CD14-positive monocyte (primary cell): Measurements from ENCODE around the gene SPG21. TPM values are rescaled to one million over a fixed set of nuclear protein-coding genes. Genes with fewer than 3 reads are reported as not detected.

Experiments used
- DNase-seq, 3 donors: peaks; one replicate each; pipeline ENCODE4 v3.0.0-alpha.2; 2011 to 2022
- H2AFZ ChIP-seq: 2 replicates; pipeline ENCODE4 v1.6.0; 2012; ENCODE audit warnings: mild to moderate bottlenecking, low read depth, low read length, inconsistent platforms; ENCODE audit not compliant: insufficient read depth, poor library complexity, severe bottlenecking
- H3K27ac ChIP-seq, 2 donors: 1 replicate in 1 of 2; 2 replicates in 1 of 2; pipeline ENCODE4 v1.5.1; 2012 to 2013; ENCODE audit warnings: low read length in 2 of 2, control low read depth in 1 of 2, inconsistent platforms in 1 of 2, low read depth in 1 of 2, mild to moderate bottlenecking in 1 of 2
- H3K27me3 ChIP-seq, 2 donors: one replicate each; pipeline versions ENCODE4 v1.6.0 to v1.6.1; 2011 to 2013; ENCODE audit warnings: low read length in 2 of 2; ENCODE audit not compliant: control insufficient read depth in 2 of 2, insufficient read depth in 2 of 2
- H3K36me3 ChIP-seq, 2 donors: replicated peaks in 1 of 2; 1 replicate in 1 of 2; 2 replicates in 1 of 2; pipeline versions ENCODE4 v1.5.1 to v1.6.1; 2012 to 2013; ENCODE audit warnings: low read length in 2 of 2, control low read depth in 1 of 2, inconsistent platforms in 1 of 2, mild to moderate bottlenecking in 1 of 2; ENCODE audit not compliant: insufficient read depth in 2 of 2, control insufficient read depth in 1 of 2
- H3K4me1 ChIP-seq, 2 donors: 1 replicate in 1 of 2; 2 replicates in 1 of 2; pipeline versions ENCODE4 v1.5.1 to v1.6.1; 2012 to 2013; ENCODE audit warnings: low read length in 2 of 2, control low read depth in 1 of 2, inconsistent platforms in 1 of 2, mild to moderate bottlenecking in 1 of 2, moderate library complexity in 1 of 2; ENCODE audit not compliant: insufficient read depth in 2 of 2, control insufficient read depth in 1 of 2
- H3K4me2 ChIP-seq: replicated peaks from 2 replicates; pipeline ENCODE3; 2012; ENCODE audit warnings: low read length, moderate library complexity, mild to moderate bottlenecking; ENCODE audit not compliant: poor library complexity, severe bottlenecking; ENCODE audit errors: extremely low read depth
- H3K4me3 ChIP-seq, 3 experiments: fragments of 200-600 bp in 1 of 3; sonication (generic) in 1 of 3; replicated peaks in 1 of 3; 1 replicate in 2 of 3; 2 replicates in 1 of 3; pipeline ENCODE4 v1.5.1; 2011 to 2013; ENCODE audit warnings: low read length in 3 of 3, mild to moderate bottlenecking in 3 of 3, control low read depth in 2 of 3, low read depth in 2 of 3, inconsistent platforms in 1 of 3, moderate library complexity in 1 of 3
- H3K79me2 ChIP-seq: 2 replicates; pipeline ENCODE4 v1.6.0; 2012; ENCODE audit warnings: mild to moderate bottlenecking, control low read depth, inconsistent platforms, low read length, moderate library complexity; ENCODE audit not compliant: insufficient read depth
- H3K9ac ChIP-seq: 2 replicates; pipeline ENCODE4 v1.6.0; 2017; ENCODE audit warnings: low read length, mild to moderate bottlenecking; ENCODE audit not compliant: insufficient read depth, poor library complexity, severe bottlenecking
- H3K9me3 ChIP-seq, 2 donors: replicated peaks in 1 of 2; 1 replicate in 1 of 2; 2 replicates in 1 of 2; pipeline versions ENCODE4 v1.5.1 to v1.6.1; 2012 to 2013; ENCODE audit warnings: low read length in 2 of 2, control low read depth in 1 of 2; ENCODE audit not compliant: control insufficient read depth in 1 of 2, insufficient read depth in 1 of 2
- H4K20me1 ChIP-seq: 2 replicates; pipeline ENCODE4 v1.6.0; 2012; ENCODE audit warnings: mild to moderate bottlenecking, low read length, control low read depth, moderate library complexity; ENCODE audit not compliant: insufficient read depth
- H3K27ac Mint-ChIP-seq, 7 donors: one replicate each; pipeline ENCODE4 v1.8.0; 2020; ENCODE audit warnings: mild to moderate bottlenecking in 7 of 7, mixed read lengths in 7 of 7, moderate library complexity in 6 of 7, inconsistent platforms in 2 of 7
- H3K27me3 Mint-ChIP-seq, 3 donors: one replicate each; pipeline ENCODE4 v1.8.0; 2021 to 2022; ENCODE audit warnings: low read depth in 3 of 3, mild to moderate bottlenecking in 3 of 3, mixed read lengths in 3 of 3, moderate library complexity in 3 of 3, inconsistent platforms in 1 of 3
- H3K36me3 Mint-ChIP-seq, 2 donors: one replicate each; pipeline ENCODE4 v1.8.0; 2020; ENCODE audit warnings: mixed read lengths in 2 of 2, inconsistent platforms in 1 of 2, mild to moderate bottlenecking in 1 of 2
- H3K4me1 Mint-ChIP-seq: one replicate; pipeline ENCODE4 v1.8.0; 2020; ENCODE audit warnings: mild to moderate bottlenecking, mixed read lengths
- H3K4me3 Mint-ChIP-seq, 2 donors: one replicate each; pipeline ENCODE4 v1.8.0; 2020; ENCODE audit warnings: mild to moderate bottlenecking in 2 of 2, mixed read lengths in 2 of 2, moderate library complexity in 1 of 2
- H3K9me3 Mint-ChIP-seq, 7 donors: one replicate each; pipeline ENCODE4 v1.8.0; 2020 to 2022; ENCODE audit warnings: mixed read lengths in 7 of 7, mild to moderate bottlenecking in 6 of 7, moderate library complexity in 6 of 7, inconsistent platforms in 2 of 7
- CTCF ChIP-seq: fragments of 200-600 bp; IDR thresholded peaks from one replicate; pipeline ENCODE4 v1.8.0; 2022; ENCODE audit warnings: antibody characterized with exemption, mild to moderate bottlenecking
- WGBS: methylation state at CpG from one replicate; pipeline ENCODE4 v1.1.5; 2013; ENCODE audit warnings: missing lambda C conversion rate; ENCODE audit not compliant: insufficient coverage; 5-methylcytosine and 5-hydroxymethylcytosine counted together
- intact Hi-C, 2 donors: fragments of 100-400 bp; cut with micrococcal nuclease; formaldehyde crosslinking; loops; one replicate each; pipeline versions ENCODE4 v1.15.0 to v1.15.1; 2023
- polyA plus RNA-seq, 3 donors: library from polyadenylated mRNA; depleted of rRNA in 1 of 3; unstranded in 2 of 3; stranded (reverse) in 1 of 3; fragments of 300-500 nt in 2 of 3; fragments of >200 nt in 1 of 3; fragmentation: Illumina TruSeq in 2 of 3; gene quantifications; 1 replicate in 2 of 3; 2 replicates in 1 of 3; pipeline ENCODE4 v1.2.3, GENCODE V29; 2012 to 2021

SPG21 gene
- polyA plus RNA-seq, 3 donors: 102 to 375 (median 358) TPM

- no peak overlapping the region for H3K4me3 Mint-ChIP-seq
- Histone ChIP-seq H3K27me3 (no peaks in the 10 kb centered on the region), H3K27ac (no peak overlapping the region), H3K79me2 (no peaks in the 10 kb centered on the region), H3K9ac (no peak overlapping the region), H4K20me1 (peaks cover 30% of the 10 kb centered on the region), H2AFZ (no peak overlapping the region), H3K36me3 (peaks cover 92 to 100% of the 10 kb centered on the region in 2 donors), H3K4me1 (no peaks in the 10 kb centered on the region), H3K4me3 (no peak overlapping the region), H3K9me3 (peaks cover 0 to 7% of the 10 kb centered on the region in 2 donors), H3K4me2 (no peak overlapping the region)
- H3K36me3 Mint-ChIP-seq: peaks cover 92 to 98% of the 10 kb centered on the region in 2 donors
- WGBS: 96% methylated on average over 5 of the region's 5 CpGs
- DNase-seq: no peak
- H3K4me1 Mint-ChIP-seq: peaks cover 3% of the 10 kb centered on the region
- intact Hi-C loops: no loop called here
- peaks cover 2 to 10% (median 5%) of the 10 kb centered on the region in 7 donors for H3K9me3 Mint-ChIP-seq
- no peaks in the 10 kb centered on the region for H3K27me3 Mint-ChIP-seq
- H3K27ac Mint-ChIP-seq: peak overlapping the region in 2 of 7 donors; percentile 75 to 76
- TF ChIP-seq CTCF: no peak
Measured at GRCh38 chr15:64961013-64961412, 28.7 kb downstream of the SPG21 start.

DNA sequence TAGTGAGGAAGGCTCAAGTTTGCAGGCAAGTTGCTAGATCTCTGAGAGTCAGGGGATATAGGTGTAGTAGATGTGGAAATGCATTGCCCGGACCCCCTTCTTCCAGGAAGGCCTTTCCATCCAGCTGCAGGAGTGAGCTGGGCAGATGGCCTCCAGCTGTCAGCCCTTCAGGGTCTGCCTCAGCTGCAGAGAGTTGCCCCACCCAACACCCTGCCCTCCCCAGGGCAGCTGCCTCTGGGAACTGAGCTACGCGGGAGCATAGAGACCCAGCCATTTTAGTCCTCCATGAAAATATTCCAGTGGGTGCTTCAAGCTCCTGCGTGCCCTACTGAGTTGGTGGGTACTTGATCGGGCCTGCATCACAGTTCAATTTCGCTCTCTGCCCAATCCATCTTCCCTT is 29.6 kb downstream of the SPG21 start:
- WGBS: 100% methylated on average over 2 of the region's 6 CpGs
- Mint-ChIP-seq H3K9me3 (peaks cover 8 to 19% (median 11%) of the 10 kb centered on the region in 7 donors), H3K4me3 (no peak overlapping the region), H3K36me3 (peaks cover 94 to 98% of the 10 kb centered on the region in 2 donors), H3K27me3 (peaks cover 0 to 2% (median 0%) of the 10 kb centered on the region in 3 donors), H3K27ac (peak overlapping the region in 3 of 7 donors; percentile 52 to 77 (median 76)), H3K4me1 (peaks cover 3% of the 10 kb centered on the region)
- Histone ChIP-seq H3K4me3 (no peak overlapping the region), H4K20me1 (peaks cover 30% of the 10 kb centered on the region), H3K4me2 (no peak overlapping the region), H3K79me2 (no peaks in the 10 kb centered on the region), H3K27me3 (no peaks in the 10 kb centered on the region), H3K4me1 (no peaks in the 10 kb centered on the region), H3K36me3 (peaks cover 95 to 100% of the 10 kb centered on the region in 2 donors), H3K9ac (no peak overlapping the region), H3K9me3 (peaks cover 6 to 15% of the 10 kb centered on the region in 2 donors), H2AFZ (no peak overlapping the region), H3K27ac (peak overlapping the region in 1 of 2 donors; percentile 31)
- intact Hi-C loops: no loop called here
- TF ChIP-seq CTCF: no peak
- DNase-seq: no peak
